BJ (cell line): ENCODE results near the gene PRKAR2B. TPM values are rescaled to one million over a fixed set of nuclear protein-coding genes. Genes with fewer than 3 reads are reported as not detected.

Experiments
- CTCF ChIA-PET: fragments of 350-600 bp; formaldehyde crosslinking; extraction: SDS; loops from one replicate; lab custom pipeline; 2021; ENCODE audit warnings: antibody characterized with exemption, inconsistent platforms; lab: Yijun Ruan, JAX
- POLR2A ChIA-PET: fragments of 300-600 bp; sonication (Branson Sonifier 250); formaldehyde crosslinking; extraction: SDS; loops from one replicate; lab custom pipeline; 2021; ENCODE audit warnings: antibody characterized with exemption; lab: Charles Lee
- DNase-seq: peaks from one replicate; pipeline ENCODE4 v3.0.0-alpha.2; 2011; ENCODE audit warnings: low read depth
- H3K27me3 ChIP-seq: 2 replicates; pipeline ENCODE4 v1.6.0; 2011; ENCODE audit warnings: low read length; ENCODE audit not compliant: control insufficient read depth, insufficient read depth
- H3K36me3 ChIP-seq: 2 replicates; pipeline ENCODE4 v1.5.1; 2011; ENCODE audit warnings: low read length; ENCODE audit not compliant: control insufficient read depth, insufficient read depth
- H3K4me3 ChIP-seq: 2 replicates; pipeline ENCODE4 v1.5.1; 2011; ENCODE audit warnings: low read depth, mild to moderate bottlenecking, control low read depth, low read length
- CTCF ChIP-seq: IDR thresholded peaks from 2 replicates; pipeline ENCODE4 v1.5.1; 2011; ENCODE audit warnings: low read depth, mild to moderate bottlenecking, control low read depth, inconsistent platforms, low read length, moderate library complexity; ENCODE audit not compliant: insufficient read depth
- polyA plus RNA-seq: library from polyadenylated mRNA; depleted of rRNA; stranded (reverse); fragments of >200 nt; gene quantifications from 2 replicates; pipeline ENCODE4 v1.2.3, GENCODE V29; 2011

Gene PRKAR2B
- polyA plus RNA-seq, 1 experiment, result 2.6 TPM

GRCh38 chr7:107075863-107076574 is 31.5 kb downstream of the PRKAR2B start:
- ChIA-PET POLR2A (no interaction called here), CTCF (no interaction called here)
- Histone ChIP-seq H3K4me3 (no peak overlapping the region), H3K36me3 (no peaks in the 10 kb centered on the region), H3K27me3 (no peaks in the 10 kb centered on the region)
- no peak for DNase-seq
- no peak for TF ChIP-seq CTCF

GRCh38 chr7:107076781-107077698 is 32.5 kb downstream of the PRKAR2B start:
- CTCF ChIA-PET, result interaction anchor here (0.5 kb wide), 1 partner anchor 418 kb away, joined by 3 read pairs; no protein-coding TSS in a partner anchor
- TF ChIP-seq CTCF, result no peak
- H3K36me3 ChIP-seq, result no peaks in the 10 kb centered on the region
- no peak overlapping the region for H3K4me3 ChIP-seq
- POLR2A ChIA-PET, result no interaction called here
- no peak for DNase-seq
- H3K27me3 ChIP-seq, result no peaks in the 10 kb centered on the region

- Histone ChIP-seq H3K27me3 (no peaks in the 10 kb centered on the region), H3K4me3 (no peak overlapping the region), H3K36me3 (no peaks in the 10 kb centered on the region)
- POLR2A ChIA-PET, result no interaction called here
- TF ChIP-seq CTCF, result no peak
- DNase-seq, result no peak
- CTCF ChIA-PET, result no interaction called here
Measured at GRCh38 chr7:107077699-107078516, 33.4 kb downstream of the PRKAR2B start.

- Histone ChIP-seq H3K27me3 (no peaks in the 10 kb centered on the region), H3K36me3 (no peaks in the 10 kb centered on the region), H3K4me3 (no peak overlapping the region)
- TF ChIP-seq CTCF, result no peak
- DNase-seq, result no peak
- CTCF ChIA-PET, result no interaction called here
- POLR2A ChIA-PET, result no interaction called here
Measured at GRCh38 chr7:107078517-107078966, 34.0 kb downstream of the PRKAR2B start.
